GM18502 (cell line): Measurements from ENCODE around the gene RNF103.

Experiments used
- ATAC-seq: cut with Tn5 transposase; IDR thresholded peaks from one replicate; pipeline ENCODE4 v1.9.1; 2021; ENCODE audit warnings: mild to moderate bottlenecking; ENCODE audit not compliant: unreplicated experiment, poor library complexity

Gene RNF103

DNA sequence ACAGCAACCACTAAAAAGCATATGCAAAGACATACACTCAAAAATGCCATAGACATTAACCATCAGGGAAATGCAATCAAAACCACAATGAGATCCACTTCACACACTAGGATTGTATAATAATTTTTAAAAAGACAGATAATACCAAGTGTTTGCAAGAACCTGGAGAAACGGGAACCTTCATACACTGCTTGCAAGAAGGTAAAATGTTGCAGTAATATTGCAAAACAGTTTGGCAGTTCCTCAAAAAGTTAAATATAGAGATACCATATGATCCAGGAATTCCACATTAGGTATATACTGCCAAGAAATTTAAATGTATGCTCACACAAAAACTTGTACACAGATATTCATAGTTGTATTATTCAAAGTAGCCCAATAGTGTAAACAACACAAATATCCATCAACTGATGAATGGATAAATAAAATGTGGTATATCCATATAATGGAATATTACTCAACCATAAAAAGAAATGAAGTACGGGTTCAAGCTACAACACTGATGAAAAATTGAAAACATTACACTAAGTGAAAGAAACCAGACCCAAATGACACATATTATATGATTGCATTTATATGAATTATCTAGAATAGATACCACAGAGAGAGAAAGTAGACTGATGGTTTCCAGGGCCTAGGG is 45.7 kb downstream of the RNF103 start:
- ATAC-seq = no peak

- no peak for ATAC-seq
These were observed 53.6 kb downstream of the RNF103 start for GRCh38 chr2:86570059-86570458.

- no peak for ATAC-seq
These were observed 56.9 kb downstream of the RNF103 start for GRCh38 chr2:86566821-86567190.

- no peak for ATAC-seq
These were observed 57.4 kb downstream of the RNF103 start for GRCh38 chr2:86566158-86566820.

- ATAC-seq = no peak
These were observed 60.0 kb downstream of the RNF103 start for GRCh38 chr2:86563650-86564061.

DNA sequence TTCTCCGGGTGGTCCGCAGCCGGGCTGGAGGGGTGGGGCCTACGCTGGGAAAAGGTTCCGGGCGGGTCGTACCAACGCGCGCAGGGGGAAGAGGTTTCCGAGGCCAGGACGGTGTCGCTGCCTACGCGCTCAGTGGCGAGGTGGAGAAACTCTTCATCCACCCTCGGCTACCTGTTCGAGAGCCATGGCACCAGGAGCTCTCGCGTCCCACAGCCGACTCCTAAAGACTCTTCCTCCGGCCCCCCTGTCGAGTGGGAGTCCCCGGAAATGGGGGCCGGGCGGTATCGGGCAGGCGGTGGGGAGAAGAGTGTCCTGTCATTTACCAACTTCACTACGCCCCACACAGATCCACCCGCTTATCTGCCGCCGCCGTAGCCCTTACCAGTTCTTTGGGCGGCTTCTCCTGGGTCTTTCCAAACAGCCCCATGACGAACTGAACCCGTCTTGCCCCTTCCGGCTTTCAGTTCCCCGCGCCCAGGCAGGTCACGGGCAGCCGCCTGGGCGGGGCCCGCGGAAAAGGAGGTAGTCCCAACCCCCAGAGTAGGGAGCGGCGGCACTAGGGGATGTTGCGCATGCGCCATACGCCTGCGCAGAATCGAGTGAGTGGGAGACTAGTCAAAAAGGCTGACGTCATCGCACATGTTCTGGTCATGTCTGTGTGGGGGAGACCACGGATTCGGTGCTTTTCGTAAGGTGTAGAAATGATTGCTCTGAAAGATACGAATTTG is 60.6 kb downstream of the RNF103 start, which contains the start of gene CHMP3:
Gene CHMP3, minus strand, starts transcription at position 522 of the 728 bp plus-strand sequence. Its CDS starts 95 bp downstream, at position 427.
- peak; percentile 88 for ATAC-seq

GRCh38 chr2:86562485-86562921 is 61.2 kb downstream of the RNF103 start:
- ATAC-seq = no peak

GRCh38 chr2:86557836-86558235 is 65.8 kb downstream of the RNF103 start:
- ATAC-seq = no peak

DNA sequence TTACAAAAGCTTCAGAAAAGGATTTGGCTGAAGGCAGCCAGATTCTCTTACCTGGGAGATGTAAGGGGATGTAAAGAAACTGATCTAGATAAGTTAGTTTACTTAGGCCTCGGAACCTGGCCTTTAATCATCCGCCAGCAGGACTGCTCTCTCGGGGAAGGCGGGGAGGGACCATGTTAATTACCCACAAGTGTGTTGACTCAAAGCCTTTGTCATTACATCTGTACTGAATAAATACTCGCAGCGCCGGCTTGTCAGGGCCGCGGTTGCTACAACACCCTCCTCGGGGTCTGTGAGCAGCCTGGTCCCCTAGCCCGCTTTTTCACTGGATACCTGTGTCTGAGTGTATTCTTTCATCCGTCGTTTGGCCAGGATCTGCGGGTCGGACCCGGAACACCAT is 67.2 kb downstream of the RNF103 start:
- ATAC-seq = no peak
